ENCODE results near the gene OSGEPL1. TPM values are rescaled to one million over a fixed set of nuclear protein-coding genes. Genes with fewer than 3 reads are reported as not detected.
"Not testable (repeated sequence)": the region's sequence is repeated elsewhere in the genome, so short reads cannot be mapped to it uniquely, and the experiment has no call there.

Gene OSGEPL1
- total RNA-seq, 1 experiment from 2014 or later = 6.3 TPM

- in situ Hi-C loops (cut with HindIII; ENCODE audit: low pct_unique_long_range_greater_than_20kb, low sequenced_read_pairs) = no loop called here
- Histone ChIP-seq H3K36me3 (ENCODE audit: control insufficient read depth, insufficient read depth, low read length) (no peaks in the 10 kb centered on the region), H3K4me1 (ENCODE audit: control insufficient read depth, insufficient read depth, low read length) (no peaks in the 10 kb centered on the region), H3K4me3 (ENCODE audit: low read depth in 2 of 2, low read length in 2 of 2) (no peak overlapping the region), H3K9me3 (ENCODE audit: control insufficient read depth, insufficient read depth, low read depth, low read length) (no peaks in the 10 kb centered on the region), H3K27ac (ENCODE audit: low read length) (no peak overlapping the region), H3K27me3 (ENCODE audit: control insufficient read depth, insufficient read depth, low read length) (no peaks in the 10 kb centered on the region)
- ChIA-PET POLR2A (no interaction called here), CTCF (no interaction called here)
- DNase-seq (ENCODE audit: low read depth, low spot score) (no peak), ATAC-seq (no peak)
- no peak for TF ChIP-seq POLR2AphosphoS5 (IDR thresholded peaks at IDR 0.05; ENCODE audit: low read depth, low read length)
- no peak for TF ChIP-seq SIN3A (IDR thresholded peaks at IDR 0.05; ENCODE audit: borderline replicate concordance, insufficient read depth, low read depth, low read length)
- TF ChIP-seq, protein P1, sequence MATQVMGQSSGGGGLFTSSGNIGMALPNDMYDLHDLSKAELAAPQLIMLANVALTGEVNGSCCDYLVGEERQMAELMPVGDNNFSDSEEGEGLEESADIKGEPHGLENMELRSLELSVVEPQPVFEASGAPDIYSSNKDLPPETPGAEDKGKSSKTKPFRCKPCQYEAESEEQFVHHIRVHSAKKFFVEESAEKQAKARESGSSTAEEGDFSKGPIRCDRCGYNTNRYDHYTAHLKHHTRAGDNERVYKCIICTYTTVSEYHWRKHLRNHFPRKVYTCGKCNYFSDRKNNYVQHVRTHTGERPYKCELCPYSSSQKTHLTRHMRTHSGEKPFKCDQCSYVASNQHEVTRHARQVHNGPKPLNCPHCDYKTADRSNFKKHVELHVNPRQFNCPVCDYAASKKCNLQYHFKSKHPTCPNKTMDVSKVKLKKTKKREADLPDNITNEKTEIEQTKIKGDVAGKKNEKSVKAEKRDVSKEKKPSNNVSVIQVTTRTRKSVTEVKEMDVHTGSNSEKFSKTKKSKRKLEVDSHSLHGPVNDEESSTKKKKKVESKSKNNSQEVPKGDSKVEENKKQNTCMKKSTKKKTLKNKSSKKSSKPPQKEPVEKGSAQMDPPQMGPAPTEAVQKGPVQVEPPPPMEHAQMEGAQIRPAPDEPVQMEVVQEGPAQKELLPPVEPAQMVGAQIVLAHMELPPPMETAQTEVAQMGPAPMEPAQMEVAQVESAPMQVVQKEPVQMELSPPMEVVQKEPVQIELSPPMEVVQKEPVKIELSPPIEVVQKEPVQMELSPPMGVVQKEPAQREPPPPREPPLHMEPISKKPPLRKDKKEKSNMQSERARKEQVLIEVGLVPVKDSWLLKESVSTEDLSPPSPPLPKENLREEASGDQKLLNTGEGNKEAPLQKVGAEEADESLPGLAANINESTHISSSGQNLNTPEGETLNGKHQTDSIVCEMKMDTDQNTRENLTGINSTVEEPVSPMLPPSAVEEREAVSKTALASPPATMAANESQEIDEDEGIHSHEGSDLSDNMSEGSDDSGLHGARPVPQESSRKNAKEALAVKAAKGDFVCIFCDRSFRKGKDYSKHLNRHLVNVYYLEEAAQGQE (IDR thresholded peaks at IDR 0.05; ENCODE audit: insufficient read depth in 1 of 2, low read depth in 2 of 2, low read length in 1 of 2) = no peak
- no peak for TF ChIP-seq TCF7L2 (IDR thresholded peaks at IDR 0.05; ENCODE audit: low read depth, low read length)
- no peak for TF ChIP-seq CTCF (IDR thresholded peaks at IDR 0.05)
- intact Hi-C loops (cut with micrococcal nuclease; ENCODE audit: unreplicated experiment) = no loop called here
- BruUV-seq (replicated peaks) = no TSS peak
These were observed 43.0 kb downstream of the OSGEPL1 start for GRCh38 chr2:189719571-189719970.

GRCh38 chr2:189717593-189717992 is 45.0 kb downstream of the OSGEPL1 start:
- BruUV-seq (replicated peaks); in situ Hi-C loops (cut with HindIII; ENCODE audit: low pct_unique_long_range_greater_than_20kb, low sequenced_read_pairs); H3K27me3 ChIP-seq (ENCODE audit: control insufficient read depth, insufficient read depth, low read length); H3K36me3 ChIP-seq (ENCODE audit: control insufficient read depth, insufficient read depth, low read length); intact Hi-C loops (cut with micrococcal nuclease; ENCODE audit: unreplicated experiment); H3K9me3 ChIP-seq (ENCODE audit: control insufficient read depth, insufficient read depth, low read depth, low read length); CTCF ChIA-PET; H3K4me3 ChIP-seq (ENCODE audit: low read depth in 2 of 2, low read length in 2 of 2); H3K27ac ChIP-seq (ENCODE audit: low read length); DNase-seq (ENCODE audit: low read depth, low spot score); H3K4me1 ChIP-seq (ENCODE audit: control insufficient read depth, insufficient read depth, low read length); ATAC-seq; POLR2A ChIA-PET: not testable (repeated sequence)

DNA sequence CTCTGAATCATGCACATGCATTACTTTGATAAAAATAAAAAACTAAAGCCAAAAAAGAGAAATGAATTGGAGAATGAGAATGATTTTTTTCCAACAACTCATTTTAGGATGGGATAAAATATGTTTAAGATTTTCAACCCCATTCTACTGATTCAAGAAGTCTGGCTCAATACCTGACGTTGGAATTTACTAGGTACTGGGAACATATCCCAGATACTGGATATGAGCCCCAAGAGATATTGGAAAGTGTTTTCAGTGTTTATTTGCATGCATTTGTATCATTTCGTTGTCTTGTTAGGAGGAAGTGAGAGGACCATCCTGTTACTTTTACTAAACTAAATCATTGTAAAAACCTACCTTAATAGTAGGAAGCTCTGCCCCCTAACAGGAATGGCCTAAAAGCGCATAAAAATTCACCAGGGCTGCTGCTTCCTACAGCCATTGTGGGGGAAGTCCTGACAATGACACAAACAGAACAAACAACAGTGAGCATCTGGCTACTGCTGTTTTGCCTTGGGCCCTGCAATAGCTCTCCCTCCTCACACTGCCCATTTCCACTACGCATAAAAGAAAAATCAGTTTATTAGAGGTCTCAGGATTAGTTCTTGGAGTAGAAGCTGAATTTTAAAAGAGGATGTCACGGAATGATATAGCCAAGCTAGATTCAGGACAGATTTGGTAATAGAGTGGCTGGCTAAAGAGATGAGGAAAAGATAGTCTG is 52.9 kb downstream of the OSGEPL1 start:
- Histone ChIP-seq H3K4me3 (ENCODE audit: low read depth in 2 of 2, low read length in 2 of 2) (no peak overlapping the region), H3K27me3 (ENCODE audit: control insufficient read depth, insufficient read depth, low read length) (no peaks in the 10 kb centered on the region), H3K4me1 (ENCODE audit: control insufficient read depth, insufficient read depth, low read length) (no peaks in the 10 kb centered on the region), H3K9me3 (ENCODE audit: control insufficient read depth, insufficient read depth, low read depth, low read length) (no peaks in the 10 kb centered on the region), H3K36me3 (ENCODE audit: control insufficient read depth, insufficient read depth, low read length) (no peaks in the 10 kb centered on the region), H3K27ac (ENCODE audit: low read length) (no peak overlapping the region)
- in situ Hi-C loops (cut with HindIII; ENCODE audit: low pct_unique_long_range_greater_than_20kb, low sequenced_read_pairs) = no loop called here
- no TSS peak for BruUV-seq (replicated peaks)
- DNase-seq (ENCODE audit: low read depth, low spot score) (no peak), ATAC-seq (no peak)
- intact Hi-C loops (cut with micrococcal nuclease; ENCODE audit: unreplicated experiment) = no loop called here
- CTCF ChIA-PET = no interaction called here
- TF ChIP-seq CTCF (IDR thresholded peaks at IDR 0.05) = no peak
- POLR2A ChIA-PET = no interaction called here
